Prostate gland (tissue), 2 donors: Measurements from ENCODE around the gene ACKR3.

ENCODE experiments used
- POLR2A ChIP-seq: fragments of 450-650 bp; IDR thresholded peaks from one replicate; pipeline ENCODE4 v1.6.1; 2016; ENCODE audit warnings: antibody characterized with exemption, mild to moderate bottlenecking
- POLR2AphosphoS5 ChIP-seq: sonication (generic); formaldehyde crosslinking; IDR thresholded peaks from one replicate; pipeline ENCODE4 v1.6.1; 2017; ENCODE audit warnings: antibody characterized with exemption
- TF ChIP-seq, protein P1 (sequence below), 4 experiments: fragments of 200-600 bp in 2 of 4; fragments of 450-650 bp in 2 of 4; sonication (generic) in 2 of 4; IDR thresholded peaks; 1 replicate in 3 of 4; 2 replicates in 1 of 4; pipeline ENCODE4 v1.5.1; 2016 to 2019; ENCODE audit warnings: antibody characterized with exemption in 4 of 4, mild to moderate bottlenecking in 2 of 4, moderate library complexity in 2 of 4

DNA sequence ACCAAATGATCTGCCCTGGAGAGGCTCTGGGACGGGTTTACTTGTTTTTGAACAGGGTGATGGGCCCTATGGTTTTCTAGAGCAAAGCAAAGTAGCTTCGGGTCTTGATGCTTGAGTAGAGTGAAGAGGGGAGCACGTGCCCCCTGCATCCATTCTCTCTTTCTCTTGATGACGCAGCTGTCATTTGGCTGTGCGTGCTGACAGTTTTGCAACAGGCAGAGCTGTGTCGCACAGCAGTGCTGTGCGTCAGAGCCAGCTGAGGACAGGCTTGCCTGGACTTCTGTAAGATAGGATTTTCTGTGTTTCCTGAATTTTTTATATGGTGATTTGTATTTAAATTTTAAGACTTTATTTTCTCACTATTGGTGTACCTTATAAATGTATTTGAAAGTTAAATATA, 11.9 kb downstream of the ACKR3 start:
- TF ChIP-seq, protein P1, sequence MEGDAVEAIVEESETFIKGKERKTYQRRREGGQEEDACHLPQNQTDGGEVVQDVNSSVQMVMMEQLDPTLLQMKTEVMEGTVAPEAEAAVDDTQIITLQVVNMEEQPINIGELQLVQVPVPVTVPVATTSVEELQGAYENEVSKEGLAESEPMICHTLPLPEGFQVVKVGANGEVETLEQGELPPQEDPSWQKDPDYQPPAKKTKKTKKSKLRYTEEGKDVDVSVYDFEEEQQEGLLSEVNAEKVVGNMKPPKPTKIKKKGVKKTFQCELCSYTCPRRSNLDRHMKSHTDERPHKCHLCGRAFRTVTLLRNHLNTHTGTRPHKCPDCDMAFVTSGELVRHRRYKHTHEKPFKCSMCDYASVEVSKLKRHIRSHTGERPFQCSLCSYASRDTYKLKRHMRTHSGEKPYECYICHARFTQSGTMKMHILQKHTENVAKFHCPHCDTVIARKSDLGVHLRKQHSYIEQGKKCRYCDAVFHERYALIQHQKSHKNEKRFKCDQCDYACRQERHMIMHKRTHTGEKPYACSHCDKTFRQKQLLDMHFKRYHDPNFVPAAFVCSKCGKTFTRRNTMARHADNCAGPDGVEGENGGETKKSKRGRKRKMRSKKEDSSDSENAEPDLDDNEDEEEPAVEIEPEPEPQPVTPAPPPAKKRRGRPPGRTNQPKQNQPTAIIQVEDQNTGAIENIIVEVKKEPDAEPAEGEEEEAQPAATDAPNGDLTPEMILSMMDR (IDR thresholded peaks at IDR 0.05), result no peak
- TF ChIP-seq POLR2AphosphoS5 (no peak), POLR2A (no peak)
